ENCODE results near the gene SPRR1A. TPM values are rescaled to one million over a fixed set of nuclear protein-coding genes. Genes with fewer than 3 reads are reported as not detected.

SPRR1A gene
- total RNA-seq, 2 donors from 2014 or later: not detected

DNA sequence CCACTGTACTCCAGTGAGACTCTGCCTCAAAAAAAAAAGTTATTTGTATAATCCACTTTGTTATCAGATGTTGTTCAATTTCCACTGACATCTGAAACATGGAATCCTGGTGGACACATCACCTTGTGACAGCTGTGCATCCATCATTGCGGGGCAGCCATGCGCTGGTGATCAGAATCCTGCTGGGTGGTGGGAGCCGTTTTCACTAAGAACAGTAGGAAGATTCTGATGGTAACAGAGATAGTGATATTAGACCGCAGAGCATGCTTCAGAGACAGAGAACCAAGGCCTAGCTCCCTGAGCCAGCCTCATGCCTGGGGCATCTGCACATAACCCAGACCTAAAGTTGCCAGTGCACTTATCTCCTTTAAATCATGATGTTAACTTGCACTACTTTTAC, 14.6 kb downstream of the SPRR1A start:
- Histone ChIP-seq H3K9ac (ENCODE audit: extremely low read depth, low read length, poor library complexity, severe bottlenecking) (no peak overlapping the region), H3K27ac (ENCODE audit: low read depth, low read length) (no peak overlapping the region), H3K36me3 (ENCODE audit: control insufficient read depth, insufficient read depth, low read length) (no peaks in the 10 kb centered on the region), H3K27me3 (ENCODE audit: control insufficient read depth, insufficient read depth, low read length, poor library complexity, severe bottlenecking) (no peaks in the 10 kb centered on the region), H3K4me3 (ENCODE audit: low read length) (no peak overlapping the region), H3K4me1 (ENCODE audit: control insufficient read depth, insufficient read depth, low read length) (no peaks in the 10 kb centered on the region), H3K9me3 (ENCODE audit: control insufficient read depth, low read length) (peaks cover 28% of the 10 kb centered on the region)
- TF ChIP-seq, protein P1, sequence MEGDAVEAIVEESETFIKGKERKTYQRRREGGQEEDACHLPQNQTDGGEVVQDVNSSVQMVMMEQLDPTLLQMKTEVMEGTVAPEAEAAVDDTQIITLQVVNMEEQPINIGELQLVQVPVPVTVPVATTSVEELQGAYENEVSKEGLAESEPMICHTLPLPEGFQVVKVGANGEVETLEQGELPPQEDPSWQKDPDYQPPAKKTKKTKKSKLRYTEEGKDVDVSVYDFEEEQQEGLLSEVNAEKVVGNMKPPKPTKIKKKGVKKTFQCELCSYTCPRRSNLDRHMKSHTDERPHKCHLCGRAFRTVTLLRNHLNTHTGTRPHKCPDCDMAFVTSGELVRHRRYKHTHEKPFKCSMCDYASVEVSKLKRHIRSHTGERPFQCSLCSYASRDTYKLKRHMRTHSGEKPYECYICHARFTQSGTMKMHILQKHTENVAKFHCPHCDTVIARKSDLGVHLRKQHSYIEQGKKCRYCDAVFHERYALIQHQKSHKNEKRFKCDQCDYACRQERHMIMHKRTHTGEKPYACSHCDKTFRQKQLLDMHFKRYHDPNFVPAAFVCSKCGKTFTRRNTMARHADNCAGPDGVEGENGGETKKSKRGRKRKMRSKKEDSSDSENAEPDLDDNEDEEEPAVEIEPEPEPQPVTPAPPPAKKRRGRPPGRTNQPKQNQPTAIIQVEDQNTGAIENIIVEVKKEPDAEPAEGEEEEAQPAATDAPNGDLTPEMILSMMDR (conservative IDR thresholded peaks at IDR 0.05): no peak
- Mint-ChIP-seq H3K27ac (no peak overlapping the region), H3K4me1 (peaks cover 18% of the 10 kb centered on the region), H3K4me3 (no peak overlapping the region), H3K9me3 (peaks cover 39% of the 10 kb centered on the region), H3K36me3 (ENCODE audit: low read depth) (no peaks in the 10 kb centered on the region), H3K27me3 (ENCODE audit: insufficient read depth) (peaks cover 3% of the 10 kb centered on the region)
- no peak for DNase-seq
- WGBS, 2 experiments (ENCODE audit: insufficient coverage in 1 of 2, insufficient read length in 1 of 2): 85 to 100% methylated on average over 4 of the region's 4 CpGs

DNA sequence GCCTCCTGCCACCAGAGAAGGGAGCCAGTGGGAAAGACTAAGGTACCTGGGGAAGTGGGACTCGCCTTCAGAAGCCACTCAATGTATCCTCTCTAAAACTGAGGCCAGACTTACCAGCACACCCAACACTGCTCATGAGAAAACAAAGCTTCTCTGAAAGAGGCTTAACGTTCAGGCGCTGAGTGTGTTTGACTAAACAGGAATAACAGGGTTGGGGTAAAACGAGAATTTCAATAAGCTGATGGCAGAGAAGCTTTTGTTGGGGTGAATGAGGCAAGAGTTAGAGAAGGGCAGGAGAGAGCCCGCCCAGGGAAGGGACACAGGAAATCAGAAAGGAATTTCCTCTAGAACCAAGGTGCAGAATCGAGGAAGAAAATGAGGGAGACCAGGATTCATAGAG, 15.9 kb downstream of the SPRR1A start:
- TF ChIP-seq, protein P1 (conservative IDR thresholded peaks at IDR 0.05): no peak
- no peak overlapping the region for H3K27ac Mint-ChIP-seq
- H3K27me3 Mint-ChIP-seq (ENCODE audit: insufficient read depth): peaks cover 5% of the 10 kb centered on the region
- H3K27ac ChIP-seq (ENCODE audit: low read depth, low read length): no peak overlapping the region
- H3K9me3 Mint-ChIP-seq: peaks cover 42% of the 10 kb centered on the region
- H3K36me3 ChIP-seq (ENCODE audit: control insufficient read depth, insufficient read depth, low read length): no peaks in the 10 kb centered on the region
- no peaks in the 10 kb centered on the region for H3K4me1 ChIP-seq (ENCODE audit: control insufficient read depth, insufficient read depth, low read length)
- peaks cover 18% of the 10 kb centered on the region for H3K4me1 Mint-ChIP-seq
- H3K4me3 ChIP-seq (ENCODE audit: low read length): no peak overlapping the region
- H3K9ac ChIP-seq (ENCODE audit: extremely low read depth, low read length, poor library complexity, severe bottlenecking): no peak overlapping the region
- H3K4me3 Mint-ChIP-seq: no peak overlapping the region
- H3K9me3 ChIP-seq (ENCODE audit: control insufficient read depth, low read length): peaks cover 20% of the 10 kb centered on the region
- H3K36me3 Mint-ChIP-seq (ENCODE audit: low read depth): no peaks in the 10 kb centered on the region
- WGBS, 2 experiments (ENCODE audit: insufficient coverage in 1 of 2, insufficient read length in 1 of 2): 70 to 75% methylated on average over 3 to 6 of the region's 6 CpGs
- no peaks in the 10 kb centered on the region for H3K27me3 ChIP-seq (ENCODE audit: control insufficient read depth, insufficient read depth, low read length, poor library complexity, severe bottlenecking)
- DNase-seq: no peak

DNA sequence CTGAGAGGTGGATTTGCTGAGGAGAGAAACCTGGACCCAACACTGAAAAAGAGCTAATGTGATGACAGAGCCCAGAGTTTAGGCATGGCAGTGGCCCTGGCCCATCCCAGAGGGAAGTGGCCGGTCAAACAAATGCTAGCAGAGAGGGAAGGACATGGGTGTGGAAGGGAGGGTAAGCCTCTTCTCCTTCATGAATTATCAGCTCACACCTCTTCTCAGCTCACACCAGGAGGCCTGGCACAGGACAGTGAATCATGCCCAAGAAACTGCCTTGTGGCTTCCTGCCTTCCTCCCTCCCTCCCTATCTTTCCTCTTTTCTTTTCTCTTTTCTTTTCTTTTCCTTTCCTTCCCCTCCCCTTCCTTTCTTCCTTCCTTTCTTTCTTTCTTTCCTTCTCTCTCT, 16.4 kb downstream of the SPRR1A start:
- H3K9me3 Mint-ChIP-seq: peaks cover 39% of the 10 kb centered on the region
- no CpG with 5 or more reads among the region's 1 CpG for WGBS, 2 experiments (ENCODE audit: insufficient coverage in 1 of 2, insufficient read length in 1 of 2)
- no peak overlapping the region for H3K27ac ChIP-seq (ENCODE audit: low read depth, low read length)
- TF ChIP-seq, protein P1 (conservative IDR thresholded peaks at IDR 0.05): no peak
- H3K27ac Mint-ChIP-seq: no peak overlapping the region
- H3K27me3 ChIP-seq (ENCODE audit: control insufficient read depth, insufficient read depth, low read length, poor library complexity, severe bottlenecking): no peaks in the 10 kb centered on the region
- no peak for DNase-seq
- H3K9me3 ChIP-seq (ENCODE audit: control insufficient read depth, low read length): peaks cover 15% of the 10 kb centered on the region
- H3K4me1 Mint-ChIP-seq: peaks cover 18% of the 10 kb centered on the region
- no peaks in the 10 kb centered on the region for H3K4me1 ChIP-seq (ENCODE audit: control insufficient read depth, insufficient read depth, low read length)
- peaks cover 5% of the 10 kb centered on the region for H3K27me3 Mint-ChIP-seq (ENCODE audit: insufficient read depth)
- no peak overlapping the region for H3K9ac ChIP-seq (ENCODE audit: extremely low read depth, low read length, poor library complexity, severe bottlenecking)
- no peaks in the 10 kb centered on the region for H3K36me3 Mint-ChIP-seq (ENCODE audit: low read depth)
- H3K36me3 ChIP-seq (ENCODE audit: control insufficient read depth, insufficient read depth, low read length): no peaks in the 10 kb centered on the region
- H3K4me3 ChIP-seq (ENCODE audit: low read length): no peak overlapping the region
- H3K4me3 Mint-ChIP-seq: no peak overlapping the region

Data from endodermal cell (in vitro differentiated cells).